DND-41 (cell line): ENCODE results near the gene CCDC148.

Source experiments
- EZH2 ChIP-seq: IDR thresholded peaks from 3 replicates; pipeline ENCODE4 v1.6.1; 2012; ENCODE audit warnings: borderline replicate concordance, low read depth, mild to moderate bottlenecking, moderate library complexity, low read length, inconsistent platforms; ENCODE audit not compliant: severe bottlenecking
- TF ChIP-seq, protein P1 (sequence below): IDR thresholded peaks from 2 replicates; pipeline ENCODE4 v1.5.1; 2012; ENCODE audit warnings: borderline replicate concordance, low read length, moderate library complexity, mild to moderate bottlenecking; ENCODE audit not compliant: poor library complexity, severe bottlenecking; ENCODE audit errors: extremely low read depth

DNA sequence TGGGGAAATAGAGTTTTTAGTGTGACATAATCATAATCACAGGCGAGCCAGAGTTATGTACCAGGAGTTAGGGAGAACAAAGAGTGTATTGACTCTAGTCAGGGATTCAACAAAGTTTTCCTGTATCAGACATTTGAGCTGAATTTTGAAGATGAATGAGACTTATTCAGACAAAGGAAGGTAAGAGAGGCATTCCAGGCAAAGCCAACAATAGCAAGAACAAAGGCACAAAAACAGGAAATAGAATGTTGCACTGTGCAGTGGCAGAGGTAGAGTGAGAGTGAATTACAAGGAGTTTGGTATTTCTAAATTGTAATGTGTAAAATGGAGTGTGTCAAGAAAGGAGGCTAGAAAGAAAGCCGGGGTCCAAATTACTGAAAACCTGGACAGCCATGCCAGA lies 156.2 kb downstream of the CCDC148 start:
- TF ChIP-seq, protein P1, sequence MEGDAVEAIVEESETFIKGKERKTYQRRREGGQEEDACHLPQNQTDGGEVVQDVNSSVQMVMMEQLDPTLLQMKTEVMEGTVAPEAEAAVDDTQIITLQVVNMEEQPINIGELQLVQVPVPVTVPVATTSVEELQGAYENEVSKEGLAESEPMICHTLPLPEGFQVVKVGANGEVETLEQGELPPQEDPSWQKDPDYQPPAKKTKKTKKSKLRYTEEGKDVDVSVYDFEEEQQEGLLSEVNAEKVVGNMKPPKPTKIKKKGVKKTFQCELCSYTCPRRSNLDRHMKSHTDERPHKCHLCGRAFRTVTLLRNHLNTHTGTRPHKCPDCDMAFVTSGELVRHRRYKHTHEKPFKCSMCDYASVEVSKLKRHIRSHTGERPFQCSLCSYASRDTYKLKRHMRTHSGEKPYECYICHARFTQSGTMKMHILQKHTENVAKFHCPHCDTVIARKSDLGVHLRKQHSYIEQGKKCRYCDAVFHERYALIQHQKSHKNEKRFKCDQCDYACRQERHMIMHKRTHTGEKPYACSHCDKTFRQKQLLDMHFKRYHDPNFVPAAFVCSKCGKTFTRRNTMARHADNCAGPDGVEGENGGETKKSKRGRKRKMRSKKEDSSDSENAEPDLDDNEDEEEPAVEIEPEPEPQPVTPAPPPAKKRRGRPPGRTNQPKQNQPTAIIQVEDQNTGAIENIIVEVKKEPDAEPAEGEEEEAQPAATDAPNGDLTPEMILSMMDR: no peak
- no peak for TF ChIP-seq EZH2
